Ovary (tissue), 3 donors: ENCODE data around the gene ZNF418.

Experiments used
- POLR2A ChIP-seq: fragments of 450-650 bp; IDR thresholded peaks from one replicate; pipeline ENCODE4 v1.6.1; 2017; ENCODE audit warnings: antibody characterized with exemption, mild to moderate bottlenecking, moderate library complexity
- TF ChIP-seq, protein P1 (sequence below), 3 donors: fragments of 450-650 bp in 2 of 3; fragments of 200-600 bp in 1 of 3; IDR thresholded peaks; one replicate each; pipeline versions ENCODE4 v1.5.1 to v1.8.0; 2016 to 2022; ENCODE audit warnings: antibody characterized with exemption in 3 of 3, mild to moderate bottlenecking in 1 of 3
- donor health status: DM: no; HTN: no; CAD: no.

DNA sequence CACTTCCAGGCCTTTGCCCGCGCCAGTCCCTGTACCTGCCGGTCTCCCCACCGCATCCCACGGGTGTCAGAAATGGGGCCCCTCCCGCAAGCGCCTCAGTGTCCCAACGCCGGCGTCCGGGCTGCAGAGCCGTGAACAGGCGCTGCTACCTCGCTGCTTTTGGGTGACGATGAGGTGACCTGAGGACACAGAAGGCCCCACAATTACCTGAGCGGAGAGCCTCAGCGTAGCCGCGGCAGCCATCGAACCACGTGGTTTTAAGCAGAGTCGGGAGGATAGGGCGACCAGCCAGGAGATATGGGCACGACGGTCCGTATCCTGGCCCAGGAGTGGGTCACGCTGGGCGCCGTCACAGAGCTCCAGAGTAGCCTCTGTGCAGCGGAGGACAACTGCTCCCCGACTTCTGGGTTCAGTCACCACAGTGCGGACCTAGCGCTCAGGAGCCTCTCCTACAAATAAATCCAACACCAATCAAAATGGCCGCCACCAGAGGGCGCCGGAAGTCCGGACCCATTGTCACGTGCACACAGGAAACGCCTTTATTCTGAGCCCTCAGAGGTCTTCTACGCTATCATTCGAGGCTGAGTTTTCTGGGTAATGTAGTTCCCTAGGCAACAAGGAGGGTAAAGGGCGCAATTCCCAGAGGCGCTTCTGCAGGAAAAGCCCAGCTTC is 46.5 kb downstream of the ZNF418 start, which contains the start of gene ZNF814:
- TF ChIP-seq, protein P1, sequence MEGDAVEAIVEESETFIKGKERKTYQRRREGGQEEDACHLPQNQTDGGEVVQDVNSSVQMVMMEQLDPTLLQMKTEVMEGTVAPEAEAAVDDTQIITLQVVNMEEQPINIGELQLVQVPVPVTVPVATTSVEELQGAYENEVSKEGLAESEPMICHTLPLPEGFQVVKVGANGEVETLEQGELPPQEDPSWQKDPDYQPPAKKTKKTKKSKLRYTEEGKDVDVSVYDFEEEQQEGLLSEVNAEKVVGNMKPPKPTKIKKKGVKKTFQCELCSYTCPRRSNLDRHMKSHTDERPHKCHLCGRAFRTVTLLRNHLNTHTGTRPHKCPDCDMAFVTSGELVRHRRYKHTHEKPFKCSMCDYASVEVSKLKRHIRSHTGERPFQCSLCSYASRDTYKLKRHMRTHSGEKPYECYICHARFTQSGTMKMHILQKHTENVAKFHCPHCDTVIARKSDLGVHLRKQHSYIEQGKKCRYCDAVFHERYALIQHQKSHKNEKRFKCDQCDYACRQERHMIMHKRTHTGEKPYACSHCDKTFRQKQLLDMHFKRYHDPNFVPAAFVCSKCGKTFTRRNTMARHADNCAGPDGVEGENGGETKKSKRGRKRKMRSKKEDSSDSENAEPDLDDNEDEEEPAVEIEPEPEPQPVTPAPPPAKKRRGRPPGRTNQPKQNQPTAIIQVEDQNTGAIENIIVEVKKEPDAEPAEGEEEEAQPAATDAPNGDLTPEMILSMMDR (IDR thresholded peaks at IDR 0.05): peak in 2 of 3 donors; percentile 22 to 53
- no peak for TF ChIP-seq POLR2A
